ENCODE measurements around the gene POMT2.

Gene POMT2

DNA sequence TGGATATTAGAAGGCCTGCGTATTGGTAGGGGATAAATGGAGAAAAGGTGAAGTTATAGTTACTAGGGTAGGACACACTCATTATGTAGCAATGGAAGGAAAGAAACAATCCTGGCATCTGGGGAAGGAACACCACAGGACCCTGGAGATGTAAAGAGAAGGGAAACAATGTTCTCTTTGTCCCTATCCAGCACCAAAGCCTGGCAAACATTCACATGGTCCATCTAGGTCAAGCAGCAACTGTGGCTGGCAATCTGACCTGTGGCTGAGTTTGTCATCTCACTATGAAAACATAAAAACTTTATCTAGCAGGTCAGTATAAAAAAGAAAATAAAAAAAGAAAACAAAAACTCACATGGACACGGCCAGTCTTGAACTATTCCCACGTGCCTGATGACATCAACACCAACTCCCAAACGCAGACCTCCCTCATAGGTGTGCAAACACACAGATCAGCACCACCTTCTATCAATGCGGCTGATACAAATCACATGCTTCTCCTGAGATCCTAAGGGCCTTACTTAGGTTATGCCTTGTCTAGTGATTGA is 2.6 kb downstream of the POMT2 start:
- ATAC-seq (replicated peaks) (no peak), DNase-seq (no peak)
- no peaks in the 10 kb centered on the region for H3K27me3 Mint-ChIP-seq
- no peak overlapping the region for H3K27ac Mint-ChIP-seq
- H3K36me3 Mint-ChIP-seq: no peaks in the 10 kb centered on the region
- H3K4me1 Mint-ChIP-seq: peaks cover 17 to 31% of the 10 kb centered on the region in 2 donors
- no peak overlapping the region for H3K4me3 Mint-ChIP-seq
- H3K9me3 Mint-ChIP-seq: no peaks in the 10 kb centered on the region

DNA sequence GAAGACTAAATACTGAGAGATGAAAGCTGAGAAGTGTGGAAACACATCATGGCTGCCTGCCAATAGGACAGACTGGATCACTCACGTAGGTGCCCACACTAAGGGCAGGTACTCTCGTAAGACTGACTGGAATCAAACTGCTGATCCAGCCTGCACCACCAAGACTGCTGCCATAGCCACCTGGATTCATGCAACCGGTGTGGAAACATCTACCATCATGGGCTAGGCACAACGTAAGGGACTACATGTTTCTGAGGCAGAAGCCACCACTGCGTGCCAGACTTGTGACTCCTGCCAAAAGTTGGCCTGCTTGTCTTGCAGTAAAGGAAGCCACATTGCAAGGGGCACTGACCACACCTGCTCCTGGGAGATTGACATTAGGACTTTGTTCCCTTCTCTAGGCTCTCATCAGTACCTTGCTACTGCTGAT is 3.8 kb downstream of the POMT2 start:
- Mint-ChIP-seq H3K4me1 (peaks cover 9 to 20% of the 10 kb centered on the region in 2 donors), H3K27ac (no peak overlapping the region), H3K27me3 (no peaks in the 10 kb centered on the region), H3K4me3 (no peak overlapping the region), H3K9me3 (no peaks in the 10 kb centered on the region), H3K36me3 (no peaks in the 10 kb centered on the region)
- DNase-seq (no peak), ATAC-seq (replicated peaks) (no peak)

DNA sequence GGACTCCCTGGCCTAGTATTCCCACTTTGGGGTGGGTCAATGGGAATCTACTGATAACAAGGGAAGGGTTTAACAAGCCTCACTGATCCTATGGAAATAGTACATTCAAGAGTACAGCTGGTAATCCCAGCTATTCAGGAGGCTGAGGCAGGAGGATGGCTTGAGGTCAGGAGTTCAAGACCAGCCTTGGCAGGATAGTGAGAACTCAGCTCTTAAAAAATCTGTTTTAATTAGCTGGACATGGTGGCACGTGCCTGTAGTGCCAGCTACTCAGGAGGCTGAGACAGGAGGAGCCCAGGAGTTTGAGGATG is 4.5 kb downstream of the POMT2 start:
- Mint-ChIP-seq H3K9me3 (no peaks in the 10 kb centered on the region), H3K27ac (no peak overlapping the region), H3K27me3 (no peaks in the 10 kb centered on the region), H3K36me3 (peaks cover 5 to 7% of the 10 kb centered on the region in 2 donors), H3K4me1 (peaks cover 7 to 15% of the 10 kb centered on the region in 2 donors), H3K4me3 (no peak overlapping the region)
- no peak for ATAC-seq (replicated peaks)
- DNase-seq: no peak

DNA sequence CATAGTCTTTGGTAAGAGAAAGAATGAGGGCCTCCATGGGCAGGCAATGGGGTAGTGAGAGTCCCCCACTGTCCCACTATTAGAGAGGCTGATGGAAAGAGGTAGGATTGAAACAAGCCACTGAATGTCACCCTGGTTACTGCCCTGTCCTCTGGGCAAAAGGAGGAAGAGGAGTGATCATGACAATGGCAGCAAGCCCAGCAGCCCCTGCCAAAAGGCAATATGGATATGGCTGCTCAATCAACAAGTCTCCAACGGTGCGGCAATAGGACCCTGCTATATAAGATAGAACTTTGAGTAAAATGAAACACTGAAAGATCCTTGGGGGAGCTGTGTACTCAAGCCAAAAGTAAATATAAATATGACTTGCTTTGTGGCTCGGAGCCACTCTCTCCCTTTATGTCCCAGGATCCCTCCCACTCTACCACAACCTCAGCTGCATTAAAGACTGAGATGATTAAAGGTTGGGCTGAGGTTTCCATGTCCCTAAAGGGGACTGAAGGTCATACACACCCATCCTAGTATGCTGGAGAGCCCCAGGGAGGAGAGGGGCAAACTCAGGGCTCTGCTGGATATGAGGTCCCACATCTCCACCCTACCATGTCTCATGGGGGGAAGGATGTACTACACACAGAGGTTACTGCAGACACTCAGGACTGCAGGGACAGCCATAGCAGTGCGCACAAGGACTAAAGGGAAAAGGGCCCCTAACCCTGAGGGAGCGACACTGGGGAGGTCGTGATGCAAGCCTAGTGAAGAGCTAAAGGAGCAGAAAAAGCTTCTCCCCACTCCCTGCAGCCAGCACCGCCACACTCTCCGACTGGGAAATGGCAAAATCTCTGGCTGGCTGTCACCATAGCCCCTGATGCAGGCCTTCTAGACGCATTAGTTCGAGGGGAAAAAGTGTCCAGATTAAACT is 5.9 kb downstream of the POMT2 start:
- H3K36me3 Mint-ChIP-seq: peaks cover 9 to 14% of the 10 kb centered on the region in 2 donors

DNA sequence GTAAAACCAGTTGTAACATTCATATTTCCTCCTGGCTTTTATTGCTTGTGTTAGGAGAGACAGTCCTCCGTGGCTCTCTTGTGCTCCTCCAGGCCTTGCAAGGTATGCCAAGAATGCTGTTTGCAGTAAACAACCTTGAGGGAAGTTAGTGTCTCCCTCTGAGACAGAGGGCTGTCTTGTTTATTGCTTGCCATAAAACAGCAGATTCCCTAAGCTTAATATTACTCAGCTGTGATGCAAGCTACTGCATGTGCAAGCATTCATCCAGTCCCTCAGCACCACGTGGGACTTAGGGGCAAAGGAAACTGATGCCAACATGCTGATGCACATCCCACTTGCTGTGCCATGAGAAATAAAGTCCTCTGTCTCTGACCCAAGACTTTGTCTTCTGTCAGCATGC is 6.6 kb downstream of the POMT2 start:
- DNase-seq (no peak), ATAC-seq (replicated peaks) (no peak)
- no peak overlapping the region for H3K4me3 Mint-ChIP-seq
- no peaks in the 10 kb centered on the region for H3K27me3 Mint-ChIP-seq
- H3K27ac Mint-ChIP-seq: no peak overlapping the region
- H3K4me1 Mint-ChIP-seq: peaks cover 5 to 10% of the 10 kb centered on the region in 2 donors
- peaks cover 9 to 14% of the 10 kb centered on the region in 2 donors for H3K36me3 Mint-ChIP-seq
- no peaks in the 10 kb centered on the region for H3K9me3 Mint-ChIP-seq

More for the DNA sequence above, 5.9 kb downstream of the POMT2 start:
- H3K4me3 Mint-ChIP-seq: no peak overlapping the region
- H3K9me3 Mint-ChIP-seq: no peaks in the 10 kb centered on the region
- peaks cover 3 to 9% of the 10 kb centered on the region in 2 donors for H3K4me1 Mint-ChIP-seq
- no peak overlapping the region for H3K27ac Mint-ChIP-seq
- ATAC-seq (replicated peaks): no peak
- no peak for DNase-seq
- no peaks in the 10 kb centered on the region for H3K27me3 Mint-ChIP-seq

DNA sequence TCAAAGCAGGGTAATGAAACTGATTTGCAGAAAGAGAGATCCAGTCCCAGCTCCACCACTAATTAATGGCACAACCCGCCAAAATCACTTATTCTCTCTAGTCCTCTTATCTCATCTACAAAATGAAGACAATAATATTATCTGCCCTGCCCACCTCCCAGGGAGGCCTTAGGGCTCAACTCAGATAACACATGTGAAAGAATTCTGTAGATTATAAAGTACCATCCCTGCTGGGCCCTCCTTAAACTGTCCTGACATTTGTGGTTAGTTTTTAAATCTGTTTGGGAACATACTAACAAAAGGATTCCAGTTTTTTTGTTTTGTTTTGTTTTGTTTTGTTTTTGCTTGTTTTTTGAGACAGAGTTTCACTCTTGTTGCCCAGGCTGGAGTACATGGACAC is 7.3 kb downstream of the POMT2 start:
- H3K27ac Mint-ChIP-seq: no peak overlapping the region
- no peak for ATAC-seq (replicated peaks)
- H3K4me1 Mint-ChIP-seq: peaks cover 6 to 16% of the 10 kb centered on the region in 2 donors
- no peak overlapping the region for H3K4me3 Mint-ChIP-seq
- H3K36me3 Mint-ChIP-seq: peaks cover 9 to 17% of the 10 kb centered on the region in 2 donors
- DNase-seq: no peak
- H3K27me3 Mint-ChIP-seq: no peaks in the 10 kb centered on the region
- H3K9me3 Mint-ChIP-seq: no peaks in the 10 kb centered on the region

DNA sequence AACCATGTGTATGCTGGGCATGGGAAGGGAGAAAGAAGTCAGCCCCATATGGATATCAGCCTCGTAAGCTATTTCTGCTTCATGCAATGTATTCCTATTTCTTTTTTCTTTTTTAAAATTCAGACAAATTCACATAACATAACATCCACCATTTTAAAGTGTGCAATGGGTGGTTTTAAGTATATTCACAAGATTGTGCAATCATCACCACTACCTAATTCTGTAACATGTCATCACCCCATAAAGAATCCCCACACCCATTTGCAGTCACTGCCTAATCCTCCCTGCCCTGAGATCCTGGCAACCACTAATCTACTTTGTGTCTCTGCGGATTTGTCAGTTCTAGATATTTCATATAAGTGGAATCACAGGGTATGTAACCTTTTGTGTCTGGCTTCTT is 9.5 kb downstream of the POMT2 start:
- no peak overlapping the region for H3K4me3 Mint-ChIP-seq
- peaks cover 8 to 28% of the 10 kb centered on the region in 2 donors for H3K4me1 Mint-ChIP-seq
- H3K27me3 Mint-ChIP-seq: no peaks in the 10 kb centered on the region
- peaks cover 9 to 23% of the 10 kb centered on the region in 2 donors for H3K36me3 Mint-ChIP-seq
- DNase-seq (no peak), ATAC-seq (replicated peaks) (no peak)
- H3K27ac Mint-ChIP-seq: no peak overlapping the region
- no peaks in the 10 kb centered on the region for H3K9me3 Mint-ChIP-seq

DNA sequence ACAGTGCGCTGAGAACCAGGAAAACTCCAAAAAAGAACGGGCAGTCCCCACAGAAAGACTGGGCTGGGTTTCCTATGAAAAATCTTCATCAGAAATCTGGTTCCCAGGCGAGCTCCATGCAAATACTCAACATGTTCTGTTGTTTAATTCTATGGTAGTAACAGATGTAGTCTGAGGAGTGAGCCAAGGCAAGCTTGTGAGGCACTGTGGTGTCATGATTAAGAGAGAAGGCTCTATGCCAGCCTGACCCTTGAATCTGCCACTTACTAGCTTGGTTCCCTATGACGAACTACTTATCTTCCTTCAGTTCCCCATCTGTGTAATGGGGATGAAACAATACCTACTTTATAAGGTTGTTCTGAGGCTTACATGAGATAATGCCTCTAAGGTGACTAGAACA is 10.7 kb downstream of the POMT2 start:
- no peak for DNase-seq
- Mint-ChIP-seq H3K27ac (no peak overlapping the region), H3K4me1 (peaks cover 8 to 23% of the 10 kb centered on the region in 2 donors)

DNA sequence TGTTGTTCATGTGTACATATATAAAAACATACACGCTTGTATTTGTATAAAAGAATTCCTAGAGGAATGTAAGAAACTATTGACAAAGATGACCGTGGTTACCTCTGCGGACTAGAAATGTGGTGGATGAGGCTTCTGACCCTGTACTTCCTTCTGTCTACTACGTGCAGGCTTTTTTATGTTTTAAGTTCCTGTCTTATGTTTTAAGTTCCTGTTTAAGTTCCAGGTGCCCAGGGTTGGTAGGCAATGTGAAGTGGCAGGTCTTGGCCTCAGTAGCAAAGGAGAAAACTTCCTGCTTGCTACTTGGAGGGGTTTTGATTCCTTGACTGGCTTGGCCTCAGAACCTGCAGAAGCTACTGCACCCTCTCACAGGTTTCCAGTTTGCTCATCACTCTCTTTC is 11.6 kb downstream of the POMT2 start:
- no peak overlapping the region for H3K4me3 Mint-ChIP-seq
- ATAC-seq (replicated peaks) (peak in 1 of 2 donors; percentile 48), DNase-seq (no peak)
- H3K36me3 Mint-ChIP-seq: peaks cover 13 to 36% of the 10 kb centered on the region in 2 donors
- H3K27ac Mint-ChIP-seq: no peak overlapping the region
- no peaks in the 10 kb centered on the region for H3K9me3 Mint-ChIP-seq
- no peaks in the 10 kb centered on the region for H3K27me3 Mint-ChIP-seq
- H3K4me1 Mint-ChIP-seq: peaks cover 8 to 23% of the 10 kb centered on the region in 2 donors

More for the DNA sequence above, 10.7 kb downstream of the POMT2 start:
- no peaks in the 10 kb centered on the region for H3K9me3 Mint-ChIP-seq
- H3K36me3 Mint-ChIP-seq: peaks cover 11 to 27% of the 10 kb centered on the region in 2 donors
- no peaks in the 10 kb centered on the region for H3K27me3 Mint-ChIP-seq
- no peak for ATAC-seq (replicated peaks)
- no peak overlapping the region for H3K4me3 Mint-ChIP-seq

DNA sequence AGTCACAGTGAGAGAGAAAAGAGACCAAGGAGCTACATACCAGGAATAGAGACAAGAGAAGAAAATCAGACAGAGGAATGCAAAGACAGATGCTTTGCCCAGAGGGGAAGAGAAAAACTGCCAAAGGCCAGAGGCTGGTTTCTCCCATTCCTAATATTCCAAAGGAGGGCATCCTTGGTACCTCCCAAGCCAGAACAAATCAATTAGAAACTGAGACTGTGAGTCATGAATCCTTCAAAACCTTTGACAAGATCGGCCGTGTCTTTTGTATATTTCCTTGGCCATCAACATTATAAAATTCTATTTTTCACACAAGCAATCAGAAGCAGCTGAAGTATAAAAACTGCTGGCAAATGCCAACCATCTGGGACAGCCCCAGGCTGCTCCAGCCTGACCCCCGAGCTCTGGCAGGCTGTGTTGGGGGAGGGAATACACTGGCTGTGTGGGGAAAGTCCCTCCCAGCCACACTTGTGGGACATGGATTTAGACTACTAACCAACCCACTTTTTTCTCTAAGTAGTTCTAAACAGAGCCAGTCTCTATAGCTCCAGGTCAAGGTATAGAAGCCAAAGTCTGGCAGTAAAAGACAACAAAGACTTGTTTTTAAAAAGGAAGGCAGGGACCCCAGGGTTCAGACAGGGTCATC is 13.7 kb downstream of the POMT2 start:
- ATAC-seq (replicated peaks) (peak in 1 of 2 donors; percentile 63), DNase-seq (no peak)
- H3K4me1 Mint-ChIP-seq: peaks cover 8 to 23% of the 10 kb centered on the region in 2 donors
- H3K27ac Mint-ChIP-seq: no peak overlapping the region
- H3K36me3 Mint-ChIP-seq: peaks cover 15 to 43% of the 10 kb centered on the region in 2 donors
- H3K9me3 Mint-ChIP-seq: no peaks in the 10 kb centered on the region
- no peaks in the 10 kb centered on the region for H3K27me3 Mint-ChIP-seq
- no peak overlapping the region for H3K4me3 Mint-ChIP-seq

DNA sequence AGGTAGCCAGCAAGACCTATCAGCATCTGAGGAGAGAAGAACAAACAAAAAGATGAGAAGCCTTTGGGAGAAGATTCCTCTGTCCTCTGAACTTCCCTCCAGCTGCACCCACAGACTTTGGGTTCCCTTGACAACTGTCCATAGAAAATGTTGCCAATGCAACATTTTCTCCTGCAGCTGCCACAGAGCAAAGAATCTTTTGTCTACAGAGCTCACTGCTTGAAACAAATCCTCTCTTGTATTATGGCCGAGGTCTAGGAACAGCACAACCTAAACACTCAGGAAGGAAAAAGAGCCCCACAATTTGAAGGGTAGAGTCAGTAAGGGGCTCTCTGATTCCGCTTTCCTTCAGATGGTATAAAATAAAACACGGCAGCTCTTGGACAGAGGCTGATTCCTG is 14.3 kb downstream of the POMT2 start:
- DNase-seq (no peak), ATAC-seq (replicated peaks) (no peak)
- no peaks in the 10 kb centered on the region for H3K9me3 Mint-ChIP-seq
- H3K4me3 Mint-ChIP-seq: no peak overlapping the region
- no peaks in the 10 kb centered on the region for H3K27me3 Mint-ChIP-seq
- H3K36me3 Mint-ChIP-seq: peaks cover 13 to 38% of the 10 kb centered on the region in 2 donors
- peaks cover 8 to 23% of the 10 kb centered on the region in 2 donors for H3K4me1 Mint-ChIP-seq
- H3K27ac Mint-ChIP-seq: peak overlapping the region; percentile 67

DNA sequence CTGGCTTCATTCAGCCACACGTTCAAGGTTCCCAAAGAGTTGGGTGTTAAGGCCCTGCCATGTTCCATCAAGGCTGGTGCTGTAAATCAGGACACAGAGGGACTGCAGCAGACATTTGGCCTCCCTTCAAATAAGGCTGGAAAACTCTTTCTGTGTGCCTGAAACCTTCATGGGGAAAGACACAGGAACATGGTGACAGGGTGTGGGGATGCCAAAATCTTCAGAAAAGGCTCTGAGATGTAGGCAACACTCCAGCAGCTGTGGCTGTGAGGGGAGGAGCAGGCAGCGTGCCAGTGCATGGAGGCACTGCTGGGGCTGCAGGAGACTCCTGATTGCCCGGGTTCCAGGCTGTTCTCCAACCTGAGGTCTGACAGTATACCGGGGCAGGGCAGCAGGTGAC is 15.0 kb downstream of the POMT2 start:
- Mint-ChIP-seq H3K36me3 (peaks cover 9 to 33% of the 10 kb centered on the region in 2 donors), H3K4me1 (peaks cover 8 to 23% of the 10 kb centered on the region in 2 donors), H3K4me3 (no peak overlapping the region), H3K27me3 (no peaks in the 10 kb centered on the region), H3K9me3 (no peaks in the 10 kb centered on the region), H3K27ac (no peak overlapping the region)
- no peak for ATAC-seq (replicated peaks)
- DNase-seq: no peak

DNA sequence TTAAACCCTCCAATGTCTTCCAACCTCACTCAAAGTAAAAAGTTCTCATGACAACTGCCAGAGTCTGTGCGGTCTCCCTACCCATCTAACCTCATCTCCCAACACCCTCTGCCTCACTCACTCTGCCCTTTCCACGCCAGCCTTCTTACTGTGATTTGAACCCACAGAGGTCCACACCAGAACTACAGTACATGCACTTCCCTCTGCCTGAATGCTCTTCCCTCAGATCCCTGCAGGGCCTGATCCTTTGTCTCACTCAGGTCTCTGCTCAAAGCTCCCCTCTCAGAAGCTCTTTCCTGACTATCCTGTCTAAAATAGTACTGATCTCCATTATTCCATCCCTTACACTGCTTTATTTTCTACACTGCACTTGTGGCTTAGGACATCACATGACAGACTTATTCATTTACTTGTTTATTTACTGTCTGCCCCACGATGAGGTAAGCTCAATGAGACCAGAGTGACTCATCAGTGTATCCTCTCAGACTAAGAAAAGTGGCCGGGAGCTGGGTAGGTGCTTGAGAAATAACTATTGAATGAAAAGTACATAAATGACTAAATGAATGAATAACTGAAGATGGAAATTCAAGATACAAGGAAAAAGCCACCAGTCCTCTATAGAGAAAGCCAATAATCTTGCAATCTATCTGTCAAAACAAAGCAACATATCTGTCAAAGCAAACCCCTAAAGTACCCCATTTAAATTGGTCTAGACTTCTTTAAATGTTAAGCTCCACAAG is 17.1 kb downstream of the POMT2 start:
- Mint-ChIP-seq H3K4me3 (no peak overlapping the region), H3K36me3 (peaks cover 10 to 35% of the 10 kb centered on the region in 2 donors), H3K4me1 (peaks cover 3 to 14% of the 10 kb centered on the region in 2 donors), H3K9me3 (no peaks in the 10 kb centered on the region), H3K27ac (no peak overlapping the region), H3K27me3 (no peaks in the 10 kb centered on the region)
- ATAC-seq (replicated peaks) (peak in 1 of 2 donors; percentile 49), DNase-seq (no peak)

DNA sequence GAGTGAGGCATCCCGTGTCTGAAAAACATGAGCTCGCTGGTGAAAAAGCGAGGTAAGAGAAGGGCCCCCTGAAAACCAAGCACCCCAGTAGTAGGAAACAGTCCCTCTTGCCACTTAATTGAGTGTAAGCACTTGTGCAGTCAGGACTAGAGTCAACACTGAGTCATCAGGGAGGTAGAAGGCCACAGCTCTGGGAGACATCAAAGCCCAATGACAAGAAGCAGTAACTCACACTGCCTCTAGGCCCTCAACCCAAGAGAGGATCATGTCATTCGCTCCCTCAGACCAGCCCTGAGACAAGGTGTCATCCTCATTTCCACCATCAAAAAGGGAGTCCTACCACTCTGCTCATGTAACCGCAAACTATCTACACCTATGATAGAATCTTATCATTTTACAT is 17.8 kb downstream of the POMT2 start:
- peaks cover 17 to 38% of the 10 kb centered on the region in 2 donors for H3K36me3 Mint-ChIP-seq
- peaks cover 3 to 10% of the 10 kb centered on the region in 2 donors for H3K4me1 Mint-ChIP-seq
- ATAC-seq (replicated peaks) (peak; percentile 33 to 52), DNase-seq (no peak)
- no peak overlapping the region for H3K4me3 Mint-ChIP-seq
- no peaks in the 10 kb centered on the region for H3K9me3 Mint-ChIP-seq
- H3K27ac Mint-ChIP-seq: no peak overlapping the region
- no peaks in the 10 kb centered on the region for H3K27me3 Mint-ChIP-seq
